ENCODE results near the gene CNDP2.
"Not testable (repeated sequence)": the region's sequence is repeated elsewhere in the genome, so short reads cannot be mapped to it uniquely, and the experiment has no call there.

Gene CNDP2

GRCh38 chr18:74498712-74499627 is 2.8 kb downstream of the CNDP2 start:
- Histone ChIP-seq H3K27me3 (ENCODE audit: low read depth) (no peaks in the 10 kb centered on the region), H3K36me3 (replicated peaks) (peaks cover 24% of the 10 kb centered on the region), H3K4me1 (no peaks in the 10 kb centered on the region; the same call in 1 of the 2 replicates), H3K9me3 (no peaks in the 10 kb centered on the region), H3K4me3 (no peak overlapping the region)
- in situ Hi-C loops (cut with MboI; ENCODE audit: low sequenced_read_pairs) = loop anchor here (25.0 kb wide), 1 partner anchor 312 kb away; no protein-coding TSS in a partner anchor
- no peak for DNase-seq (ENCODE audit: low spot score in 2 of 2)

DNA sequence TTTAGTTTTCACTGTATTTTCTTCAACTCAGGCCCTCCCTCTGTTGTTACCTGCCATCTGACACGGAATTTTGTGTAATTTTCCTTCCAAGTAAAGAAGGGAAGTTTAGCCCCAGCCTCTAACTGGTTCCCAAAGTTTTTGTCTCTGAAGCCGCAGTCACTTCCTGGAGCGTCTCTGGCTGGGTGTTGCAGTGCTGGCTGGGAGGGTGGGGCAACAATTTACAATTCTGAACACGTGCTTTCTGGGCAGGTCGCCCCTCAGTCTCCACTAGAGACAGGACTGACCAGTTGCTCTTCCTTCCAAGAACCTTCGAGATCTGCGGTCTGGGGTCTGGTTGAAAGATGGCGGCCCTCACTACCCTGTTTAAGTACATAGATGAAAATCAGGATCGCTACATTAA is 3.5 kb downstream of the CNDP2 start:
- in situ Hi-C loops (cut with MboI; ENCODE audit: low sequenced_read_pairs) = loop anchor here (25.0 kb wide), 1 partner anchor 312 kb away; no protein-coding TSS in a partner anchor
- no peaks in the 10 kb centered on the region; the same call in 1 of the 2 replicates for H3K4me1 ChIP-seq
- peaks cover 24% of the 10 kb centered on the region for H3K36me3 ChIP-seq (replicated peaks)
- no peak overlapping the region for H3K4me3 ChIP-seq
- no peaks in the 10 kb centered on the region for H3K9me3 ChIP-seq
- DNase-seq (ENCODE audit: low spot score in 2 of 2) = no peak
- H3K27me3 ChIP-seq (ENCODE audit: low read depth) = no peaks in the 10 kb centered on the region

DNA sequence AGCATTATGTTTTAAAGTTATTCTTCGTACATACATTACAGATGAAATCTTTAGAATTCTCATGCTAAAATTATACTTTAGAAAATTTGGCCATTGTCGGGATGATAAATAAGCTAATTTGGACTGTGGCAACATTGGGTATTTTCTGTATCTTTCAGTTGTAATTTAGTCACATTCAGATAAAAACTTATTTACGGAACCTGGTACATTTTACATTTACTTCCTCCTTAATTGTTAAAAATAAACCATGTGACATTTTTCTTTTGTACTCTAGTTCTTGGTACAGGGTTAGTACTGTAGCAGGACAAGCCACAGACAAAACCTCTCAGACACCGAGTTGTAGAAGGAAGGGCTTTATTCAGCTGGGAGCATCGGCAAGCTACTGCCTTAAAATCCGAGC is 4.2 kb downstream of the CNDP2 start:
- Histone ChIP-seq H3K9me3 (no peaks in the 10 kb centered on the region), H3K27me3 (ENCODE audit: low read depth) (no peaks in the 10 kb centered on the region), H3K36me3 (replicated peaks) (peaks cover 24% of the 10 kb centered on the region), H3K4me1 (no peaks in the 10 kb centered on the region; the same call in 1 of the 2 replicates), H3K4me3 (no peak overlapping the region)
- in situ Hi-C loops (cut with MboI; ENCODE audit: low sequenced_read_pairs) = no loop called here
- DNase-seq (ENCODE audit: low spot score in 2 of 2) = no peak

- H3K4me1 ChIP-seq; H3K4me3 ChIP-seq; in situ Hi-C loops (cut with MboI; ENCODE audit: low sequenced_read_pairs); DNase-seq (ENCODE audit: low spot score in 2 of 2); H3K9me3 ChIP-seq; H3K27me3 ChIP-seq (ENCODE audit: low read depth): not testable (repeated sequence)
- H3K36me3 ChIP-seq (replicated peaks) = peaks cover 27% of the 10 kb centered on the region
Observed at GRCh38 chr18:74500774-74501173, 4.6 kb downstream of the CNDP2 start.

- no peak for DNase-seq (ENCODE audit: low spot score in 2 of 2)
- no peaks in the 10 kb centered on the region for H3K9me3 ChIP-seq
- H3K4me1 ChIP-seq = no peaks in the 10 kb centered on the region; the same call in 1 of the 2 replicates
- in situ Hi-C loops (cut with MboI; ENCODE audit: low sequenced_read_pairs) = no loop called here
- peaks cover 33% of the 10 kb centered on the region for H3K36me3 ChIP-seq (replicated peaks)
- no peaks in the 10 kb centered on the region for H3K27me3 ChIP-seq (ENCODE audit: low read depth)
- no peak overlapping the region for H3K4me3 ChIP-seq
Observed at GRCh38 chr18:74501386-74501785, 5.2 kb downstream of the CNDP2 start.

- no peaks in the 10 kb centered on the region for H3K9me3 ChIP-seq
- H3K36me3 ChIP-seq (replicated peaks) = peaks cover 37% of the 10 kb centered on the region
- in situ Hi-C loops (cut with MboI; ENCODE audit: low sequenced_read_pairs) = no loop called here
- no peaks in the 10 kb centered on the region for H3K27me3 ChIP-seq (ENCODE audit: low read depth)
- H3K4me1 ChIP-seq = no peaks in the 10 kb centered on the region
- no peak overlapping the region for H3K4me3 ChIP-seq
- no peak for DNase-seq (ENCODE audit: low spot score in 2 of 2)
Observed at GRCh38 chr18:74503137-74503536, 7.0 kb downstream of the CNDP2 start.

- in situ Hi-C loops (cut with MboI; ENCODE audit: low sequenced_read_pairs) = no loop called here
- no peak overlapping the region for H3K4me3 ChIP-seq
- H3K9me3 ChIP-seq = no peaks in the 10 kb centered on the region
- H3K27me3 ChIP-seq (ENCODE audit: low read depth) = no peaks in the 10 kb centered on the region
- peaks cover 53% of the 10 kb centered on the region for H3K36me3 ChIP-seq (replicated peaks)
- H3K4me1 ChIP-seq = no peaks in the 10 kb centered on the region
- DNase-seq (ENCODE audit: low spot score in 2 of 2) = no peak
Observed at GRCh38 chr18:74505776-74506175, 9.6 kb downstream of the CNDP2 start.

DNA sequence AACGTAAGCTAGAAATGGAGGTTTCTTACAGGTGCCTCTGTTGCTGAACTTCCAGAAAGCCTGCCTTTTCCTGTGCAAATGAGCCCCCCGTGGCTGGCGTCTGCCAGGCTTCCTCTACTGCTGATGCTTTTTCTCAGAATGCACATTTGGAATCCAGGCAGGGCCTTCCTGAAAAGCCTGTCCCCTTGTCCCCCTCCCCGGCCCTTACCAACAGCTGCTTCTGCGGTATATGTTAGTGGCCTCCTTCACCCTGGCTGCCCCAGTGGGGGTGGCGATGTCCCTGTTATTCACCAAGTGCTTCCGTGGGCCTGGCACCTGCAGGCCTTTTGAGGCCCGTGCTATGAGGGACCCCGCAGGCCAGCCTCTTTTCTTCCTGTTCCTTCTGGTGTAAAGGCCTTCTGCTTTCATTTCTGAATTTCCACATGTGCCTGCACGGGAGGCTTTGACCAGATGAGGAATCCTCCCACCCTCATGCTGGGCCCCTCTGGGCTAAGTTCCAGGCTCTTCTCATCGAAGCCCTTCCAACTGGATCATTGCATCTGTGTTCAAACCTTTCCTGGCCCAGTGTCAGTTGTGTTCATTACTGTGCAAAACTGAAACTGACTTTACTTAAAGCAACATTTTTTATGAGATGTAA is 10.4 kb downstream of the CNDP2 start:
- Histone ChIP-seq H3K9me3 (no peaks in the 10 kb centered on the region), H3K4me1 (no peaks in the 10 kb centered on the region), H3K27me3 (ENCODE audit: low read depth) (no peaks in the 10 kb centered on the region), H3K4me3 (no peak overlapping the region), H3K36me3 (replicated peaks) (peaks cover 52% of the 10 kb centered on the region)
- DNase-seq (ENCODE audit: low spot score in 2 of 2) = no peak
- in situ Hi-C loops (cut with MboI; ENCODE audit: low sequenced_read_pairs) = no loop called here

- Histone ChIP-seq H3K4me3 (no peak overlapping the region), H3K36me3 (replicated peaks) (peaks cover 45% of the 10 kb centered on the region), H3K27me3 (ENCODE audit: low read depth) (no peaks in the 10 kb centered on the region), H3K4me1 (no peaks in the 10 kb centered on the region), H3K9me3 (no peaks in the 10 kb centered on the region)
- in situ Hi-C loops (cut with MboI; ENCODE audit: low sequenced_read_pairs) = no loop called here
- no peak for DNase-seq (ENCODE audit: low spot score in 2 of 2)
Observed at GRCh38 chr18:74507097-74507881, 11.1 kb downstream of the CNDP2 start.

GRCh38 chr18:74507927-74508326 is 11.8 kb downstream of the CNDP2 start:
- in situ Hi-C loops (cut with MboI; ENCODE audit: low sequenced_read_pairs) = no loop called here
- H3K4me3 ChIP-seq = no peak overlapping the region
- no peaks in the 10 kb centered on the region for H3K27me3 ChIP-seq (ENCODE audit: low read depth)
- no peaks in the 10 kb centered on the region for H3K4me1 ChIP-seq
- H3K36me3 ChIP-seq (replicated peaks) = peaks cover 42% of the 10 kb centered on the region
- no peaks in the 10 kb centered on the region for H3K9me3 ChIP-seq
- no peak for DNase-seq (ENCODE audit: low spot score in 2 of 2)

GRCh38 chr18:74508366-74508765 is 12.2 kb downstream of the CNDP2 start:
- Histone ChIP-seq H3K9me3 (no peaks in the 10 kb centered on the region), H3K4me1 (no peaks in the 10 kb centered on the region), H3K27me3 (ENCODE audit: low read depth) (no peaks in the 10 kb centered on the region), H3K4me3 (no peak overlapping the region), H3K36me3 (replicated peaks) (peaks cover 39% of the 10 kb centered on the region)
- no peak for DNase-seq (ENCODE audit: low spot score in 2 of 2)
- in situ Hi-C loops (cut with MboI; ENCODE audit: low sequenced_read_pairs) = no loop called here

GRCh38 chr18:74508821-74509225 is 12.7 kb downstream of the CNDP2 start:
- H3K4me1 ChIP-seq = no peaks in the 10 kb centered on the region
- no peaks in the 10 kb centered on the region for H3K9me3 ChIP-seq
- peaks cover 39% of the 10 kb centered on the region for H3K36me3 ChIP-seq (replicated peaks)
- DNase-seq (ENCODE audit: low spot score in 2 of 2) = no peak
- in situ Hi-C loops (cut with MboI; ENCODE audit: low sequenced_read_pairs) = no loop called here
- no peaks in the 10 kb centered on the region for H3K27me3 ChIP-seq (ENCODE audit: low read depth)
- no peak overlapping the region for H3K4me3 ChIP-seq

DNA sequence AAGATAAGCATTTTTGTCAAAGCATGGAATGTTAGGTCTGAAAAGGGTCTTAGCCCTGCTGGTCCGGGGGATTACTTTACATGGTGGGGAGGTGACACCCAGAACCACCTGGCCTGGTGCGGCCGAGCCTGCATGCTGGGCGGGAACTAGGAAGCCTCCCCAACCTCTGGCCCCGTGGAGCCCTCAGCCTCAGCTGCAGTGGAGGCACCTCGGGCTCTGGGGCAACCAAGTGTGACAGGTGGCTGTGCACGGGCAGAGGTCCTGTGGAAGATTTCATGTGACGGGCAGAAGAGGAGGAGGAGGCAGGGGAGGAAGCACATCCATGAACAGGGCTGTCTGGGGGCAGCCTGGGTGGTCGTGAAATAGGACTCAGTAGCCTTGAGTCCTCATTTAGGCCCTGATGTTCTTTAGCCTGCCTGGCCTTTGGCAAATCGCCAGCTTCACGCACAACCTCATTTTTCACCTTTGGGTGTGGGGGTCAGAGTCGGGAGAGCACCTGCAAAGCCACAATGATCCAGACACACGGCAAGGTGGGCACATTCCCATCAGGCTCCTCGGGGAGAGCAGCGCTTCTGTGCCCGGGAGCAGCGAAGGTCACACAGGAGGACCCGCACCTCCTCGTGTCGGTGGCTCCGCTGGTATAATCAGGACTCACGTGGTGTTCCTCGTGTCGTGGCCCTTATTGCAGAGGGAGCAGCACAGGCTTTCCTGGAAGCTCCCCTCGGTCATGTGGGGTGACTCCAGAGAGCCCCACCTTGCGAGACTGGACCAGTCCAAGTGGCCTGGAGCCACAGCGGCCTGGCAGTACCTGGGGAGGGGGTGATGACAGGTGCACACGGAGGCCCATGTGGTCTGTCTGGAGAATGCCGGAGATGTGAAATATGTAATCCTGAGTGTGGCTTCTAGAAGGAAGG is 13.9 kb downstream of the CNDP2 start:
- in situ Hi-C loops (cut with MboI; ENCODE audit: low sequenced_read_pairs) = no loop called here

More for the DNA sequence above, 13.9 kb downstream of the CNDP2 start:
- DNase-seq (ENCODE audit: low spot score in 2 of 2) = no peak
- Histone ChIP-seq H3K4me1 (no peaks in the 10 kb centered on the region), H3K4me3 (no peak overlapping the region), H3K9me3 (no peaks in the 10 kb centered on the region), H3K36me3 (replicated peaks) (peaks cover 43% of the 10 kb centered on the region), H3K27me3 (ENCODE audit: low read depth) (no peaks in the 10 kb centered on the region)

Data from HAP-1 (cell line).